H1 (cell line): ENCODE data around the gene MACROH2A1. TPM values are rescaled to one million over a fixed set of nuclear protein-coding genes. Genes with fewer than 3 reads are reported as not detected.
A peak's percentile ranks its signal among the peaks of the same experiment; 100 is the strongest.

ENCODE experiments used
- CTCF ChIA-PET: fragments of 300-600 bp; sonication (Branson Sonifier 250); formaldehyde crosslinking; loops from one replicate; lab custom pipeline; 2021; ENCODE audit not compliant: partially characterized antibody; lab: Charles Lee
- POLR2A ChIA-PET: fragments of 300-600 bp; sonication (Branson Sonifier 250); formaldehyde crosslinking; loops from one replicate; lab custom pipeline; 2021; ENCODE audit warnings: inconsistent platforms; ENCODE audit not compliant: partially characterized antibody; lab: Charles Lee
- DNase-seq, 2 experiments: peaks; one replicate each; pipeline versions ENCODE4 v3.0.0 to v3.0.0-alpha.2; 2010 to 2022; ENCODE audit warnings: low spot score in 2 of 2, low read depth in 1 of 2, mixed read lengths in 1 of 2
- FAIRE-seq: peaks from 2 replicates; lab custom pipeline; 2011; peaks lifted over from hg19 to GRCh38; lab: Jason Lieb, UNC
- H2AFZ ChIP-seq: 2 replicates; pipeline ENCODE4 v1.8.1; 2012; ENCODE audit warnings: low read length, inconsistent platforms
- H2AK5ac ChIP-seq: 2 replicates; pipeline ENCODE4 v1.6.1; 2013; ENCODE audit warnings: low read depth, low read length
- H2BK120ac ChIP-seq: replicated peaks from 2 replicates; pipeline ENCODE3; 2013; ENCODE audit warnings: low read depth, low read length, inconsistent platforms
- H2BK12ac ChIP-seq: 2 replicates; pipeline ENCODE4 v1.6.1; 2013; ENCODE audit warnings: low read depth, low read length
- H2BK15ac ChIP-seq: 2 replicates; pipeline ENCODE4 v1.6.1; 2013; ENCODE audit warnings: low read length
- H2BK20ac ChIP-seq: 2 replicates; pipeline ENCODE4 v1.6.1; 2013; ENCODE audit warnings: low read length
- H2BK5ac ChIP-seq: 2 replicates; pipeline ENCODE4 v1.6.1; 2013; ENCODE audit warnings: low read depth, low read length
- H3K14ac ChIP-seq: 2 replicates; pipeline ENCODE4 v1.6.1; 2013; ENCODE audit warnings: inconsistent platforms; ENCODE audit not compliant: insufficient read length
- H3K18ac ChIP-seq: 2 replicates; pipeline ENCODE4 v1.6.1; 2013; ENCODE audit warnings: low read length; ENCODE audit errors: extremely low read depth
- H3K23ac ChIP-seq: 2 replicates; pipeline ENCODE4 v1.6.1; 2013; ENCODE audit warnings: inconsistent platforms; ENCODE audit not compliant: insufficient read length
- H3K23me2 ChIP-seq: 2 replicates; pipeline ENCODE4 v1.6.1; 2013; ENCODE audit warnings: low read depth, low read length
- H3K27ac ChIP-seq: 2 replicates; pipeline ENCODE4 v1.6.1; 2011; ENCODE audit warnings: low read depth, low read length, inconsistent platforms
- H3K27me3 ChIP-seq, 4 experiments: replicated peaks in 1 of 4; 1 replicate in 1 of 4; 2 replicates in 3 of 4; pipeline versions ENCODE4 v1.6.1 to v1.8.1; 2011 to 2013; ENCODE audit warnings: low read length in 3 of 4, mild to moderate bottlenecking in 3 of 4, inconsistent platforms in 2 of 4, mixed read lengths in 2 of 4, moderate library complexity in 1 of 4; ENCODE audit not compliant: control insufficient read depth in 3 of 4, insufficient read depth in 3 of 4; ENCODE audit errors: extremely low read depth in 1 of 4
- H3K36me3 ChIP-seq, 4 experiments: 2 replicates each; pipeline versions ENCODE4 v1.6.1 to v1.8.1; 2011 to 2013; ENCODE audit warnings: mild to moderate bottlenecking in 4 of 4, low read length in 3 of 4, moderate library complexity in 2 of 4, control low read depth in 1 of 4, inconsistent platforms in 1 of 4; ENCODE audit not compliant: insufficient read depth in 4 of 4, control insufficient read depth in 2 of 4
- H3K4ac ChIP-seq: replicated peaks from 2 replicates; pipeline ENCODE3; 2013; ENCODE audit warnings: low read length, low read depth, mixed read lengths, inconsistent platforms; ENCODE audit not compliant: insufficient read length
- H3K4me1 ChIP-seq, 4 experiments: replicated peaks in 1 of 4; 1 replicate in 1 of 4; 2 replicates in 3 of 4; pipeline versions ENCODE4 v1.6.1 to v1.8.1; 2011 to 2013; ENCODE audit warnings: low read length in 3 of 4, inconsistent platforms in 2 of 4, mixed read lengths in 1 of 4; ENCODE audit not compliant: insufficient read depth in 4 of 4, control insufficient read depth in 3 of 4
- H3K4me2 ChIP-seq, 2 experiments: 2 replicates each; pipeline versions ENCODE4 v1.6.1 to v1.8.1; 2011 to 2013; ENCODE audit warnings: low read depth in 2 of 2, low read length in 2 of 2, control low read depth in 1 of 2, inconsistent platforms in 1 of 2, mild to moderate bottlenecking in 1 of 2; ENCODE audit not compliant: insufficient read depth in 1 of 2
- H3K4me3 ChIP-seq, 4 experiments: fragments of 200-600, 300-600 bp in 1 of 4; sonication (generic), shearing (Covaris generic), sonication (Bioruptor Twin) in 1 of 4; 2 replicates each; pipeline versions ENCODE4 v1.5.1 to v1.8.1; 2011 to 2016; ENCODE audit warnings: low read length in 4 of 4, low read depth in 3 of 4, control low read depth in 2 of 4, inconsistent platforms in 2 of 4, mild to moderate bottlenecking in 2 of 4, mixed read lengths in 1 of 4, moderate library complexity in 1 of 4; ENCODE audit not compliant: insufficient read depth in 2 of 4; ENCODE audit errors: extremely low read depth in 1 of 4
- H3K56ac ChIP-seq: replicated peaks from 2 replicates; pipeline ENCODE3; 2013; ENCODE audit warnings: low read depth, mild to moderate bottlenecking, mixed read lengths, low read length, inconsistent platforms; ENCODE audit not compliant: insufficient read length
- H3K79me1 ChIP-seq: 2 replicates; pipeline ENCODE4 v1.6.1; 2013; ENCODE audit warnings: low read depth, low read length, control low read depth
- H3K79me2 ChIP-seq, 2 experiments: 2 replicates each; pipeline versions ENCODE4 v1.6.1 to v1.8.1; 2012 to 2013; ENCODE audit warnings: low read length in 2 of 2, mild to moderate bottlenecking in 2 of 2, inconsistent platforms in 1 of 2; ENCODE audit not compliant: insufficient read depth in 2 of 2, control insufficient read depth in 1 of 2
- H3K9ac ChIP-seq, 4 experiments: replicated peaks in 1 of 4; 1 replicate in 1 of 4; 2 replicates in 3 of 4; pipeline versions ENCODE4 v1.6.1 to v1.8.1; 2011 to 2013; ENCODE audit warnings: low read depth in 3 of 4, low read length in 3 of 4, control low read depth in 2 of 4, mild to moderate bottlenecking in 2 of 4, moderate library complexity in 2 of 4, inconsistent platforms in 1 of 4; ENCODE audit errors: extremely low read depth in 1 of 4
- H3K9me3 ChIP-seq, 2 experiments: 2 replicates each; pipeline versions ENCODE4 v1.6.1 to v1.8.1; 2012 to 2013; ENCODE audit warnings: mild to moderate bottlenecking in 2 of 2, moderate library complexity in 2 of 2, control low read depth in 1 of 2, inconsistent platforms in 1 of 2, low read depth in 1 of 2, low read length in 1 of 2, mixed read lengths in 1 of 2; ENCODE audit not compliant: insufficient read depth in 2 of 2
- H4K20me1 ChIP-seq, 2 experiments: replicated peaks in 1 of 2; 2 replicates each; pipeline versions ENCODE3 to v1.8.1; 2011 to 2013; ENCODE audit warnings: inconsistent platforms in 2 of 2, low read length in 2 of 2, mild to moderate bottlenecking in 1 of 2; ENCODE audit not compliant: insufficient read depth in 2 of 2, control insufficient read depth in 1 of 2
- H4K5ac ChIP-seq: 2 replicates; pipeline ENCODE4 v1.6.1; 2013; ENCODE audit warnings: low read length, low read depth, mixed read lengths, inconsistent platforms; ENCODE audit not compliant: insufficient read length
- H4K8ac ChIP-seq: 2 replicates; pipeline ENCODE4 v1.8.0; 2013; ENCODE audit warnings: mild to moderate bottlenecking, moderate library complexity, low read length, inconsistent platforms; ENCODE audit not compliant: insufficient read depth; ENCODE audit errors: extremely low read depth
- H4K91ac ChIP-seq: replicated peaks from 2 replicates; pipeline ENCODE3; 2013; ENCODE audit warnings: low read length, mixed read lengths, inconsistent platforms; ENCODE audit not compliant: insufficient read length
- FOSL1 ChIP-seq: IDR thresholded peaks from 2 replicates; pipeline ENCODE4 v1.6.1; 2011; ENCODE audit warnings: mild to moderate bottlenecking, low read depth, low read length, moderate library complexity; ENCODE audit not compliant: insufficient read depth
- JUND ChIP-seq: IDR thresholded peaks from 2 replicates; pipeline ENCODE4 v1.6.1; 2011; ENCODE audit warnings: mild to moderate bottlenecking, improper control_type of control experiment, low read length
- KDM5A ChIP-seq: fragments of 200-600 bp; IDR thresholded peaks from 2 replicates; pipeline ENCODE4 v1.7.1; 2012; ENCODE audit warnings: mild to moderate bottlenecking, low read length, inconsistent platforms, mixed read lengths
- POLR2A ChIP-seq, 2 experiments: IDR thresholded peaks; 1 replicate in 1 of 2; 2 replicates in 1 of 2; pipeline ENCODE4 v1.6.1; 2011; ENCODE audit warnings: low read depth in 2 of 2, low read length in 2 of 2, mild to moderate bottlenecking in 2 of 2; ENCODE audit errors: control extremely low read depth in 1 of 2
- RBBP5 ChIP-seq: IDR thresholded peaks from 2 replicates; pipeline ENCODE4 v1.7.1; 2012; ENCODE audit warnings: low read depth, mild to moderate bottlenecking, inconsistent platforms, low read length, moderate library complexity, borderline replicate concordance
- SP2 ChIP-seq: IDR thresholded peaks from 2 replicates; pipeline ENCODE4 v1.6.1; 2012; ENCODE audit warnings: mild to moderate bottlenecking, low read length, inconsistent platforms
- TAF7 ChIP-seq: optimal IDR thresholded peaks from 2 replicates; pipeline ENCODE3; 2011; ENCODE audit warnings: low read depth, mild to moderate bottlenecking, inconsistent platforms, low read length, moderate library complexity, borderline replicate concordance
- WGBS, 2 experiments: shearing (Covaris generic) in 1 of 2; methylation state at CpG; one replicate each; pipeline versions ENCODE4 v1.1.6 to v1.1.7; 2013 to 2015; ENCODE audit warnings: low lambda C conversion rate in 2 of 2, mixed read lengths in 2 of 2, inconsistent platforms in 1 of 2, low coverage in 1 of 2, missing lambda C conversion rate in 1 of 2; ENCODE audit not compliant: insufficient replicate concordance in 2 of 2, insufficient coverage in 1 of 2, insufficient read length in 1 of 2; ENCODE audit errors: extremely low coverage in 1 of 2, missing lambda C conversion rate in 1 of 2; 5-methylcytosine and 5-hydroxymethylcytosine counted together
- polyA plus RNA-seq, 7 experiments: library from polyadenylated mRNA; depleted of rRNA in 3 of 7; stranded (reverse) in 5 of 7; unstranded in 2 of 7; fragments of >200 nt in 5 of 7; fragments of 200-250 nt in 2 of 7; gene quantifications; 1 replicate in 5 of 7; 2 replicates in 1 of 7; 4 replicates in 1 of 7; pipeline versions ENCODE4 v1.2.1 to v1.2.3, GENCODE V29; 2011 to 2013; ENCODE audit warnings: missing spikeins in 2 of 7, mixed read lengths in 2 of 7
- total RNA-seq: library from RNA; stranded (reverse); fragmentation: NEBNext Ultra II Directional; extraction: Animal tissue kit (Norgen Biotek cat#: 25700); gene quantifications from 2 replicates; pipeline ENCODE4 v1.2.1, GENCODE V29; 2021

Gene MACROH2A1
- total and polyA plus RNA-seq, 2 of the 8 experiments (the other 6 are each of a cell fraction or from before 2014, with no cell fraction given) = 60.0 to 92.3 TPM

GRCh38 chr5:135430135-135430437, 31.1 kb upstream of the MACROH2A1 start:
- TF ChIP-seq RBBP5 (no peak), JUND (no peak), SP2 (no peak), KDM5A (no peak), POLR2A (IDR thresholded peaks at IDR 0.05; ENCODE audit: control extremely low read depth in 1 of 2, low read depth in 2 of 2, low read length in 2 of 2) (no peak), FOSL1 (no peak), TAF7 (no peak)
- TF ChIP-seq, all 59 proteins: peak for 0
- no peaks in the 10 kb centered on the region for H3K79me2 ChIP-seq
- no peak overlapping the region for H2BK120ac ChIP-seq
- H3K27ac ChIP-seq = no peak overlapping the region
- no peak overlapping the region for H4K91ac ChIP-seq
- ChIA-PET CTCF (no interaction called here), POLR2A (no interaction called here)
- H2BK12ac ChIP-seq = no peak overlapping the region
- H2BK20ac ChIP-seq = no peak overlapping the region
- H3K23ac ChIP-seq = no peak overlapping the region
- H3K27me3 ChIP-seq = no peaks in the 10 kb centered on the region
- DNase-seq (peak in 1 of 2 experiments; percentile 24), FAIRE-seq (no peak)
- no peak overlapping the region for H4K5ac ChIP-seq
- H2BK5ac ChIP-seq = no peak overlapping the region
- no peak overlapping the region for H3K14ac ChIP-seq
- no peaks in the 10 kb centered on the region for H3K79me1 ChIP-seq
- no peak overlapping the region for H2BK15ac ChIP-seq
- H3K36me3 ChIP-seq = no peaks in the 10 kb centered on the region
- no peak overlapping the region for H2AFZ ChIP-seq
- H3K4me2 ChIP-seq = no peak overlapping the region
- no peak overlapping the region for H3K9ac ChIP-seq
- no peak overlapping the region for H2AK5ac ChIP-seq
- H3K9me3 ChIP-seq = peaks cover 0 to 6% of the 10 kb centered on the region in 2 experiments; a peak in 2 of 4 replicates
- no peak overlapping the region for H3K4ac ChIP-seq
- H3K4me1 ChIP-seq = no peaks in the 10 kb centered on the region; a peak in 1 of 7 replicates
- no peak overlapping the region for H4K8ac ChIP-seq
- H3K18ac ChIP-seq = no peak overlapping the region
- no peak overlapping the region for H3K56ac ChIP-seq
- no peaks in the 10 kb centered on the region for H4K20me1 ChIP-seq
- WGBS, 2 experiments = 94% methylated on average over 7 of the region's 7 CpGs; no CpG with 5 or more reads in 1 of the 2 experiments
- no peak overlapping the region for H3K4me3 ChIP-seq
- H3K23me2 ChIP-seq = no peaks in the 10 kb centered on the region
